Activated CD4-positive, alpha-beta T cell treated with anti-CD3 and anti-CD28 coated beads, Interleukin-2, amount 10 ng/mL, durations not matched to agents 7 days and 5 days (primary cell): ENCODE data around the gene SGCE. TPM values are rescaled to one million over a fixed set of nuclear protein-coding genes. Genes with fewer than 3 reads are reported as not detected.

Source experiments
- CTCF ChIA-PET: fragments of 350-600 bp; sonication (Branson Sonifier 250); formaldehyde crosslinking; loops from one replicate; lab custom pipeline; 2021; ENCODE audit warnings: antibody characterized with exemption; lab: Charles Lee
- POLR2A ChIA-PET: fragments of 350-600 bp; sonication (Branson Sonifier 250); formaldehyde crosslinking; loops from one replicate; lab custom pipeline; 2021; ENCODE audit warnings: antibody characterized with exemption; lab: Charles Lee
- DNase-seq: peaks from one replicate; pipeline ENCODE4 v3.0.0-alpha.2; 2020
- H3K27ac Mint-ChIP-seq: one replicate; pipeline ENCODE4 v1.8.0; 2021; ENCODE audit warnings: mild to moderate bottlenecking, moderate library complexity, mixed read lengths
- H3K27me3 Mint-ChIP-seq: one replicate; pipeline ENCODE4 v1.8.0; 2021; ENCODE audit warnings: mixed read lengths
- H3K36me3 Mint-ChIP-seq: one replicate; pipeline ENCODE4 v1.8.0; 2021; ENCODE audit warnings: low read depth, mixed read lengths
- H3K4me1 Mint-ChIP-seq: one replicate; pipeline ENCODE4 v1.8.0; 2021; ENCODE audit warnings: mixed read lengths
- H3K4me3 Mint-ChIP-seq: one replicate; pipeline ENCODE4 v1.8.0; 2021; ENCODE audit warnings: mild to moderate bottlenecking, moderate library complexity, mixed read lengths
- H3K9me3 Mint-ChIP-seq: one replicate; pipeline ENCODE4 v1.8.0; 2021; ENCODE audit warnings: mixed read lengths
- total RNA-seq, 2 experiments: library from RNA; stranded (reverse); gene quantifications; one replicate each; pipeline ENCODE4 v1.2.3, GENCODE V29; 2021

Gene SGCE
- total RNA-seq, 2 experiments from 2014 or later = not detected

- peaks cover 36% of the 10 kb centered on the region for H3K27me3 Mint-ChIP-seq
- DNase-seq = no peak
- H3K9me3 Mint-ChIP-seq = peaks cover 4% of the 10 kb centered on the region
- peaks cover 23% of the 10 kb centered on the region for H3K4me1 Mint-ChIP-seq
- ChIA-PET CTCF (interaction anchor here (0.8 to 1.8 kb wide), 4 partner anchors 11 to 146 kb away, joined by 3 to 6 read pairs (median 3); no protein-coding TSS in a partner anchor), POLR2A (no interaction called here)
- peak overlapping the region; percentile 74 for H3K4me3 Mint-ChIP-seq
- peak overlapping the region; percentile 89 for H3K27ac Mint-ChIP-seq
- no peaks in the 10 kb centered on the region for H3K36me3 Mint-ChIP-seq
These were observed 658 bp upstream of the SGCE start for GRCh38 chr7:94656658-94656924.

- Mint-ChIP-seq H3K27me3 (peaks cover 48% of the 10 kb centered on the region), H3K4me3 (peak overlapping the region; percentile 68), H3K4me1 (peaks cover 23% of the 10 kb centered on the region), H3K9me3 (peaks cover 4% of the 10 kb centered on the region), H3K36me3 (no peaks in the 10 kb centered on the region), H3K27ac (no peak overlapping the region)
- DNase-seq = no peak
- ChIA-PET POLR2A (interaction anchor here (0.5 kb wide), 1 partner anchor 98 kb away, joined by 3 read pairs; no protein-coding TSS in a partner anchor), CTCF (interaction anchor here (1.6 kb wide), 1 partner anchor 13 kb away, joined by 5 read pairs; no protein-coding TSS in a partner anchor)
These were observed 646 bp downstream of the SGCE start for GRCh38 chr7:94655126-94655847.

DNA sequence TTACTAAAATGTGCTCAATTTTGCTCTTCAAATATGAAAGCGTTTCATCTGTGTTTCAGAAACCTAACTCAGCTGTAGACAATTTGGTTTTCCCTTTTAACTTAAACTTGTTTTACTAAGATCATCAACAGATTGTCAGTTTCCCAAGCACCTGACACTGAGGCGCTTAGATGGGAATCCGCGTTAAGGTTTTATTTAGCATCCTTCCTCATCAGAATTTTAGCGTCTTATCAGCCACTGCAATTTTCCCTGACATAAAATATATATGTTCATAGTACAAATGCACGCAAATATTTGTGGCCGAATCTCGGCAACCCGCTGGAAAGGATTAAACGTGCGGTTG is 1.2 kb downstream of the SGCE start:
- peaks cover 23% of the 10 kb centered on the region for H3K4me1 Mint-ChIP-seq
- peak overlapping the region; percentile 68 for H3K4me3 Mint-ChIP-seq
- H3K27ac Mint-ChIP-seq = no peak overlapping the region
- no peaks in the 10 kb centered on the region for H3K36me3 Mint-ChIP-seq
- no peak for DNase-seq
- H3K9me3 Mint-ChIP-seq = peaks cover 4% of the 10 kb centered on the region
- CTCF ChIA-PET = interaction anchor here (1.6 kb wide), 1 partner anchor 13 kb away, joined by 5 read pairs; no protein-coding TSS in a partner anchor
- peaks cover 53% of the 10 kb centered on the region for H3K27me3 Mint-ChIP-seq
- POLR2A ChIA-PET = no interaction called here

- H3K9me3 Mint-ChIP-seq = no peaks in the 10 kb centered on the region
- H3K27me3 Mint-ChIP-seq = peaks cover 55% of the 10 kb centered on the region
- ChIA-PET CTCF (interaction anchor here (0.6 kb wide), 1 partner anchor 16 kb away, joined by 3 read pairs; no protein-coding TSS in a partner anchor), POLR2A (no interaction called here)
- H3K4me1 Mint-ChIP-seq = peaks cover 9% of the 10 kb centered on the region
- no peak overlapping the region for H3K27ac Mint-ChIP-seq
- H3K4me3 Mint-ChIP-seq = no peak overlapping the region
- no peak for DNase-seq
- H3K36me3 Mint-ChIP-seq = no peaks in the 10 kb centered on the region
These were observed 5.5 kb downstream of the SGCE start for GRCh38 chr7:94650147-94651051.

DNA sequence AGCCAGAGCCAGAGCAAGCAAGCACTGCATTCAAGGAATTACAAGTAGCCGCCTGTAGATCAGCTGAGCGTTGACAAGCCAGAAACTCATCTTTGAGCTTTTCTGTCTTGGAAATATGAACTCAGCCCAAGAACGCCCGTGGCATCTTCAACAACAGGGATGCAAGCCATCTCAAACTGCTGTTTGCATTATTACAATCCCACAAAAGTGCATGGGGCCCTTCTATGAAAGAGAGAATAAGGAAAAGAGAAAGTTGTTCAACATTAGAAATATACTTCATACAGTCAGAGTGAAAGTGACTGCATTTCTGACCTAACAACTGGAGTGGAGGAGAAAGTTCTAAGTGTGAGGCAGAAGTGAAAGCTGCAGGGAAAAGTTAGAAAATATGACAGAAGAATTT is 6.5 kb downstream of the SGCE start:
- Mint-ChIP-seq H3K36me3 (no peaks in the 10 kb centered on the region), H3K27me3 (peaks cover 45% of the 10 kb centered on the region), H3K9me3 (no peaks in the 10 kb centered on the region), H3K27ac (no peak overlapping the region), H3K4me3 (no peak overlapping the region), H3K4me1 (no peaks in the 10 kb centered on the region)
- POLR2A ChIA-PET = interaction anchor here (0.6 kb wide), 1 partner anchor 9 kb away, joined by 4 read pairs; no protein-coding TSS in a partner anchor
- CTCF ChIA-PET = no interaction called here
- no peak for DNase-seq

- H3K27ac Mint-ChIP-seq = no peak overlapping the region
- H3K9me3 Mint-ChIP-seq = no peaks in the 10 kb centered on the region
- DNase-seq = no peak
- no peak overlapping the region for H3K4me3 Mint-ChIP-seq
- POLR2A ChIA-PET = no interaction called here
- CTCF ChIA-PET = no interaction called here
- peaks cover 44% of the 10 kb centered on the region for H3K27me3 Mint-ChIP-seq
- no peaks in the 10 kb centered on the region for H3K4me1 Mint-ChIP-seq
- no peaks in the 10 kb centered on the region for H3K36me3 Mint-ChIP-seq
These were observed 7.2 kb downstream of the SGCE start for GRCh38 chr7:94648731-94649130.

GRCh38 chr7:94647295-94647694 is 8.6 kb downstream of the SGCE start:
- no peaks in the 10 kb centered on the region for H3K36me3 Mint-ChIP-seq
- H3K9me3 Mint-ChIP-seq = no peaks in the 10 kb centered on the region
- H3K27ac Mint-ChIP-seq = no peak overlapping the region
- peaks cover 44% of the 10 kb centered on the region for H3K27me3 Mint-ChIP-seq
- ChIA-PET POLR2A (no interaction called here), CTCF (no interaction called here)
- H3K4me1 Mint-ChIP-seq = no peaks in the 10 kb centered on the region
- DNase-seq = no peak
- H3K4me3 Mint-ChIP-seq = no peak overlapping the region

- Mint-ChIP-seq H3K4me1 (no peaks in the 10 kb centered on the region), H3K27ac (no peak overlapping the region), H3K36me3 (no peaks in the 10 kb centered on the region), H3K27me3 (peaks cover 30% of the 10 kb centered on the region), H3K4me3 (no peak overlapping the region), H3K9me3 (no peaks in the 10 kb centered on the region)
- CTCF ChIA-PET = no interaction called here
- POLR2A ChIA-PET = no interaction called here
- DNase-seq = no peak
These were observed 12.0 kb downstream of the SGCE start for GRCh38 chr7:94643771-94644545.

DNA sequence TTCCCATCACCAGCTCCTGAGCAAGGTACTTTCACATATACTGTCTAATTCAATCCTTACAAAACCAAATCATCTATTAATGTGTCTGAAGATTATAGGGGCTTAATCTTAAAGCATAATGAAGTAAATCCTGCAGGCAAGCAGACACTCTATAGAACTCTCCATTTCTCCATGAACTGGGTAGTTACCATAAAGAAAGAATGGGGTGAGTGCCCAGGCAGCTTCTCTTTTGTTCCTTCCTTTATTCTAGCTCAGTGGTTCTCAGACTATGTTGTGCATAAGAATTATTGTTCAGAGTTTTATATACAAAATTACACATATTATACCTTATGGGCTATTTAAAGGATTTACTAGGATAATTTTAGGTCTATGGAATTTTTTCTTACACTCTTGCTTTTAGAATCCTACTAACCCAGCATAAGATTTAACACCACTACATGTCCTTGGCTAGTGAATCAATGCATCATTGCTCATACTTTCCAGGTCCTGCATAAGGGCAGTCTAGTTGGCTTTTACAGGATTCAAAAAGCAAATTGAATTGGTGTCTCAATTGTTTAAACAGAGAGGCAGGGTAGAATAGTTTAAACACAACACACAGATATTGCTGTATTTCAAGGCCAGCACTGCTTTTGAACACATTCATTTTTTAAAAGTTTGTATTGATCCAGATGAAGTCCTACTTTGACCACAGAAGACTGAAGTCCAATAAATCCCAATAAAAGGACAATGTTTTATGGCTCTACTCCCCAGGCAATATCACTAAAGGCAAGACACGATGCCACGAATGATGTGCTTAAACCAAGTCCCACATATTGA is 12.9 kb downstream of the SGCE start:
- POLR2A ChIA-PET = no interaction called here
- Mint-ChIP-seq H3K4me3 (no peak overlapping the region), H3K9me3 (no peaks in the 10 kb centered on the region), H3K27ac (no peak overlapping the region), H3K4me1 (no peaks in the 10 kb centered on the region), H3K36me3 (no peaks in the 10 kb centered on the region), H3K27me3 (peaks cover 29% of the 10 kb centered on the region)
- no peak for DNase-seq
- CTCF ChIA-PET = interaction anchor here (1.2 kb wide), 1 partner anchor 12 kb away, joined by 5 read pairs; the partner anchor contains the start of gene SGCE

GRCh38 chr7:94639384-94639783 is 16.5 kb downstream of the SGCE start:
- ChIA-PET POLR2A (no interaction called here), CTCF (no interaction called here)
- Mint-ChIP-seq H3K9me3 (no peaks in the 10 kb centered on the region), H3K27me3 (peaks cover 31% of the 10 kb centered on the region), H3K4me1 (no peaks in the 10 kb centered on the region), H3K4me3 (no peak overlapping the region), H3K36me3 (no peaks in the 10 kb centered on the region), H3K27ac (no peak overlapping the region)
- DNase-seq = no peak

DNA sequence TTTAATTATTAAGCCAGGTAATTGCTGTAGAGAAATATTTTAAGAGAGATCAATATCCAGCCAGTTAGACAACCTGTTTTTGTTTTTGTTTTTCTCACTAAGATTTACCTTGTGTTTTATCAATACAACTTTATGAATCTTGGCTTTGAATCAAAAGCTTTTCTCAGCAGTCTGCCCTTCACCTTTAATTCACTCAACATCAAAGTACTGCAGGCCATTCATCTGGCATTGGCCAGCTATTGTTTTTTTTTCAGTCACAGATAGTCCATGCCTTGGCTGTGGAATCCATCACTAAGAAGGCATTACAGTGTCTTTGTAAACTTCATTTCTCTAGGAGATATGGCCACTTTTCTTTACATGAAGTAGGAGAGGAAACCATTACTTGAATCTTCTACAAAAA is 20.2 kb downstream of the SGCE start:
- no peaks in the 10 kb centered on the region for H3K9me3 Mint-ChIP-seq
- H3K4me3 Mint-ChIP-seq = no peak overlapping the region
- DNase-seq = no peak
- CTCF ChIA-PET = interaction anchor here (2.1 kb wide), 1 partner anchor 21 kb away, joined by 6 read pairs; the partner anchor contains the start of gene SGCE
- POLR2A ChIA-PET = no interaction called here
- H3K27me3 Mint-ChIP-seq = peaks cover 19% of the 10 kb centered on the region
- no peak overlapping the region for H3K27ac Mint-ChIP-seq
- H3K4me1 Mint-ChIP-seq = no peaks in the 10 kb centered on the region
- H3K36me3 Mint-ChIP-seq = no peaks in the 10 kb centered on the region

DNA sequence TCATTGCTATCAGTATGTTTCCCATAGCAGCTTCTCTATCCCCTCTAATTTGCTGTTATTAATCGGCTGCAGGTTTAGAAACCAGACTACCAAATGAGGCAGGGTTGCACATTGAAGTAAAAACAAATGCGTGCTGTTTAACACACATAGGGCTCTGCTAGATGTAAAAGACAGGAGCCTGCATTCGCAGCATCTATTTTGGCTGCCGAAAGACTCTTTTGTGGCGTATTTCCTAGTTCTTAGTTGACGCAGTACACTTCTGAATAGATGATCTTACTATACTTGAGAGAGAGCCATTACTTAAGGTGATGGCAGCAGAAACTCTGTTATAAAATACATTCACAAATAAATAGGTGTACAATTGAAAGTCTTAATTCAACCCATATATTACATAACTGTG is 21.4 kb downstream of the SGCE start:
- H3K27ac Mint-ChIP-seq = no peak overlapping the region
- H3K27me3 Mint-ChIP-seq = peaks cover 16% of the 10 kb centered on the region
- no peak for DNase-seq
- H3K4me3 Mint-ChIP-seq = no peak overlapping the region
- POLR2A ChIA-PET = no interaction called here
- H3K4me1 Mint-ChIP-seq = no peaks in the 10 kb centered on the region
- no peaks in the 10 kb centered on the region for H3K36me3 Mint-ChIP-seq
- H3K9me3 Mint-ChIP-seq = no peaks in the 10 kb centered on the region
- CTCF ChIA-PET = interaction anchor here (1.1 kb wide), 1 partner anchor 16 kb away, joined by 3 read pairs; no protein-coding TSS in a partner anchor
